CD4-positive, alpha-beta T cell treated with Interleukin-15 for 4 hours (primary cell): Measurements from ENCODE around the gene PRAC2.
"Not testable (repeated sequence)": the region's sequence is repeated elsewhere in the genome, so short reads cannot be mapped to it uniquely, and the experiment has no call there.

Source experiments
- DNase-seq: peaks from one replicate; pipeline ENCODE4 v3.0.0-alpha.2; 2020; ENCODE audit warnings: low spot score

PRAC2 gene

GRCh38 chr17:48722915-48723422, at the start of gene PRAC2:
Gene PRAC2, plus strand, starts transcription at chr17:48723185. Its CDS starts 1,226 bp downstream, at chr17:48724411.
- DNase-seq, result no peak

GRCh38 chr17:48676963-48677558, 45.9 kb upstream of the PRAC2 start:
- DNase-seq, result no peak

DNA sequence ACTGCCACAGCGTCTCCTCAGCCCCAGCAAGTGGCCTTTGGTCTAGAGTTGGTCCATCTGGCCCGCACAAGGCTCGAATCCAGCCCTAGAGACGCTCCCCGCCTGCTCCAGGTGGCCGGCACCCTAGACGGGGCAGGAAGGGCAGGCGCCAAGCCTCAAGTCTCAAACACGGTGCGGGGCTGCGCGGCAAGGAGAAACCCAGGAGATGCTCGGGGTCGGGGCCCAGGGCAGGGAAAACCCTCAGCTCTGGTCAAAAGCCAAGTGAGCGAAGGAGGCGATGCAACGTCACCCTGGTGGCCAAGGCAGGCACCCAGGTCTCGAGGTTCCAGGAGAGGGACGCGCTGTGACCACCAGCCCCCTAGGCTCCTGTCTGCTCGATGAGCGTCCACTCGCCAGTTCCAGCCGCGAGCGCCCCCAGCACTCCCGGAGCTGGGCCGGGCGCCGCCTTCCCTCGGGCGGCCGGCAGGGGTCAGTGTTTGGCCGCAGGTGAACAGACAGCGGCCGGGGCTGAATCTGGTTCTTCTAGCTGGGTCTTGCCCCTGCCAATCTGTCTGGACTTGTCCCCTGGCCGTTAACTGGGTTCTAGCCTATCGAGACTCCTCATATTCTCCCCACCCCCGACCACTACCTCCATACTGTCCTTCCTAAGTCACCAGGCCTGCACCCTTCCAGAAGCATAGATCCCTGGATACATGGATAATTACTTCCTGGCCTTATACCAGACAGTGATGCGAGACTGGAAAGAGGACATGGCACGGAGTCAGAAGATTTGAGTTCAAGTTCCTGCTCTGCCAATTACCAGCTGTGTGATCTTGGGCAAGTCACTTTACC, 44.6 kb upstream of the PRAC2 start:
- peak; percentile 67 for DNase-seq

DNA sequence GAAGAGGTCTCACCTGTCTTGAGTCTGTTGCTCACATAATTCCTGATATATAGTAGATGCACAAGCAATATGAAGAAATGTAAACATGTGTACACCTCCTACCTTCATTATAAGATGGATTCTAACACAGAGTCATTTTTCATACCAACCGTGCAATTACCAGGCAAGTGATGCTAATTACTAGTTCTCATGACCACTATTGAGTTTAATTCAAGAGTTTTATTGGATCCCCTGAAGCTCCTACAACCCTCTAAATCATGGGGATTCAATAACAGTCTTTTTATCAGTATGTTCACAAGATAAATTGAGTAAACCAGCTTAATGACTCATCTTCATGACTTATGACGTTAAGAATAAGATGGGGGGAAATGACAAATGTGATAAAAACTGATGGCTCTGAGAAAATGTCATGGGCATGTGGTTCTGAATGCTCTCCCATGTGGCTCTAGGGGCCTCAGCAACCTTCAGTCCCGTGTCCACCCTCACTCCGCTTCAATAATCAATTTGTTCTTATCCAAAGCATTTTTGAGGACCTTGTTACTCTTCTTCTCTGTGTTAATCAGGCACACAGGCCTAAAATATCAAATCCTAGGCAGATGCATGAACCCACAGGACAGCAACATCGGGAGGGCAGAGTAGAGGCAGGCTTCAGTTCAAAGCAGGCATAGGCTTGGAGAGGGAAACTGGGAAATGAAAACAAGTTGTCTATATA, 43.4 kb upstream of the PRAC2 start:
- DNase-seq, result no peak

DNA sequence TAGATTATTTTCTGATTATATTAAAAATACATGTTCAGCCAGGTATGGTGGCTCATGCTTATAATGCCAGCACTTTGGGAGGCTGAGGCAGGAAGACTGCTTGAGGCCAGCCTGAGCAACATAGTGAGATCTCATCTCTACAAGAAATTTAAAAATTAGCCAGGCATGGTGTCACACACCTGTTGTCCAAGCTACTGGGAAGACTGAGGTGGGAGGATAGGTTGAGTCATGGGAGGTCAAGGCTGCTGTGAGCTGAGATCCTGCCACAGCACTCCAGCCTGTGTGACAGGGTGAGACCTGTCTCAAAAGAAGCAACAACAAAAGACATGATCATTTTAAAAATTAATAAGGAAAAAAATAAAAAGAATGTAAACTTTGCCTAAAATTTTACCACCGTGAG, 41.4 kb upstream of the PRAC2 start:
- no peak for DNase-seq

DNA sequence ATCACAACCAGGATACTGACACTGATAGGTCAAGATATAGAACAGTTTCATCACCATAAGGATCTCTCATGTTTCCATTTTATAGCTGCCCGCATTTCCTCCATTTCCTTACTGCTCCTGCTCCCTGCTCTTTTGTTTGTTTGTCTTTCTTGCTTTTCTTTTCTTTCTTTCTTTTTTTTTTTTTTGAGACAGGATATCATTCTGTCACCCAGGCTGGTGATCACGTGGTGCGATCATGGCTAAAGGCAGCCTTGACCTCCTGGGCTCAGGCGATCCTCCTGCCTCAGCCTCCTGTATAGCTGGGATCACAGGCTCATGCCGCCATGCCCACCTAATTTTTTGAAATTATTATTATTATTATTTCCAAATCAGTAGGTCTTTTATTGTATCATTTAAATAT, 32.3 kb upstream of the PRAC2 start:
- no peak for DNase-seq

DNA sequence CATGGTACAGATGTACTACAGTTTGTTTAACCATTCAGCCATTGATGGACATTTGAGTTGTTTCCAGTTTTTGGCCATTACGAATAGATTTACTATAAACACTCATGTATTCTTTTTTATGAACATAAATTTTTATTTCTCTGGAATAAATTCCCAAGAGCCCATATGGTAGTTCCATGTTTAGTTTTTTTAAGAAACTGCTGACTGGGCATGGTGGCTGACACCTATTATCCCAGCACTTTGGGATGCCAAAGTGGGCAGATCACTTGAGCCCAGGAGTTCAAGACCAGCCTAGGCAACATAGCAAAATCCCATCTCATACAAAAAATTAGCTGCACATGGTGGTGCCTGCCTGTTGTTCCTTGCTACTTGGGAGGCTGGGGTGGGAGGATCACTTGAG, 30.9 kb upstream of the PRAC2 start:
- no peak for DNase-seq

- no peak for DNase-seq
Observed at GRCh38 chr17:48693178-48693577, 29.8 kb upstream of the PRAC2 start.

GRCh38 chr17:48701864-48702532, 21.0 kb upstream of the PRAC2 start:
- no peak for DNase-seq

DNA sequence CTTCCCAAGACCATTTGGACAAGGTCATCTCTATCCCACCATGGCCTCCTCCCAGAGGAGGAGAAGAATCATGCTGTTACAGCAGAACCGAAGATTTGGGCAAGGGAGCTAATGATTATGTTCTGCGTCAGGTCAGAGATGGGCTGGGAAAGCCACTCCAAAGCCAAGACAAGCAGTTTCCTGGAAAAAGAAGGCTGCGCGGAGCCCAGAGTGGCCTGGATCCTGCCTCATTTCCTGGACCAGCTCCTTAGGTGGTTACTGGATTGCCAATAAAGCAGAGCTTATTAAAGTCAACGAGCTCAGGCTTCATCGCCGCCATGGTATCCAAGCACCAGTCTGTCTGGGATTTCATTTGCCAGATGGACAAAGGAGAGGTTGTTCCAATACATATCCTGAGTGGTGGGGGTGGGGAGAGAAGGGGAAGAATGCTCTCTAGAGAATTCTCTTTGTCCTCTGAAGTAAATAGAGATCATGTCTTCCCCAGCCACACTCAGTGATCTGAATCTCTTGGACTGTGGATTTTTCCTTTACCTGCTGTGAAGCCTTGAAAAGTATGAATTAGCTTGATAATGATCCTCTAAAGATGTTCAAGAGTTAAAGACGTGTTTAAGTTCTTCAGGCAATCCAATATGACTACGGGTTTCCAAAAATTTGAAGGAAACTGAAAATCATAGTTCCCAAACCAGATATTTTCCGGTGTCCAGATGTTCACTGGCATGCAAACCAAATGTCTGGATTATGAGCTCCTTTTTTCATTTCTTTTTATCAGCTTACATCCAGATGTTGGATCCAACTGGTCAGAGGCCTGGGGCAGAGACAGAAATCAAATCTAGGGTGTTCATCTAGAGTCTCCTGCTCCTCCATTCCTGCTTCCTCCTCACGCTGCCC, 18.4 kb upstream of the PRAC2 start:
- DNase-seq, result no peak

- no peak for DNase-seq
Observed at GRCh38 chr17:48711128-48711527, 11.9 kb upstream of the PRAC2 start.

DNA sequence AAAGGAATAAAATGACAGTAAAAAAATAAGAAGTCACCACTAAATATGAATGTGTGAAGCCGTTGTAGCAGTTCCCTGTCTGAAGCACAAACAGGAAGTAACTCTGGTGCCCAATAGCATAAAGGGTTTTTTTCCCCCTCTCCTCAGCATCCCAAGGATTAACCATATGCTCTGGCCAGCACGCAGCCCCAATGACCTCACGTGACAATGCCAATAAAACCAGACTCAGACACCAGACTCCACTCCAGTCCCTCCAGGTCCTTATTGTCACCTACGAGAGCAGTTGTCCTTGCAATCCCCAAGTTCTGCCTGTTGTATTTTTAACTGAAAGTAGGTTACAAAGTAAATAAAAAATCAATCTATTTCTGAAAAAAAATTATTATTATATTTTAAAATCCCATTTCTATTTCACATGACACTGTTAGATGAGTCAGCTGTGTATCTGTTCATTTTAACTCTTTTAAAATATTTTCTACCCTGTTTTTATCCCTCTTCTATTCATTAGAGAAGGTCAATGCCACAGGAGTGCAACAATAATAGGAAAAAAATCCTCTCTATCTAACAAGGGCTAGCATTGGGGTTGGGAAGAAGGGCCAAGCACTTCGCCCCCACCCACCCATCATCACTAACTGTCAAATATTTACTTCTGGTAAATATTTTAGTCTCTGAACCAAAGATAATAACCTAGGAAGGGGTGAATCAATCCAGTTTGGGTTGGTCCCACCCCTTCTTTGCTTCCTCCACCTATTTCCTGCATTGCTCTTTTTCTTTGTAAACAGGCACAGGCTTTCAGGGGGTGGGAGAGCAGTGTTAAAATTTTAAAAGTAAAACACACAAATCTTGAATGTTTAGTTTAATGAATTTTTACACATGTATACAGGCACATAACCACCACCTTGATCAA, 7.2 kb upstream of the PRAC2 start:
- DNase-seq, result no peak

GRCh38 chr17:48716549-48716948, 6.4 kb upstream of the PRAC2 start:
- not testable (repeated sequence) for DNase-seq

DNA sequence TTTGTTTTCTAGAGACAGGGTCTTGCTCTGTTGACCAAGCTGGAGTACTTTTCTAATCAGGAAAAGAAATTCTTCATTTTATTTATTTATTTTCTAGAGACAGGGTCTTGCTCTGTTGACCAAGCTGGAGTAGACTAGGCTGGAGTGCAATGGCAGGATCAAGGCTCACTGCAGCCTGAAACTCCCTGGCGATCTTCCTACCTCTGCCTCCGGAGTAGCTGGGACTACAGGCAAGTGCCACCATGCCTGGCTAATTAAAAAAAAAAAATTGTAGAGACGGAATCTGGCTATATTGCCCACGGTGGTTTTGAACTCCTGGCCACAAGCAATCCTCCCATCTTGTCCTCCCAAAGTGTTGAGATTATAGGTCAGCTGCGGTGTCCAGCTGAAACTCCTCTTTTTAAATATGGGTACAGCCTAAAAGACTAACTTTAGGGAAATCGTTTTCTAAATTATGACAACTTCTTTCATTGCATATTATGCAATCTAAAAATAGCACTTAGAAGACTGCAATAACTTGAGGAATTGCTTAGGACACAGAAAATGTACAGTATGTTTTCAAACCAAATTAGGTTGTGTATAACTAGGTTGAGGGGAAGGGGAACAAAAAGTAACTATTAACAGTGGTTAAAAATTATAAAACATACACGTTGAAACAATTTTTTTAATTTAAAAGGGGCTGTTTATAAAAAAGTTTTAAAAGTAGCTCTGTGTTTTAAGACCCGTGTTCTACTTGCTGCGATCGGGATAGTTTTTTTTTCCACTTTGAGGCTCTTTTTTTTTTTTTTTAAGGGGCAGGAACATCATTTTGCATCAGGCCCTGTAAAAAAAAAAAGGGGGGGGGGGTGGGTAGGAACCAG, 5.4 kb upstream of the PRAC2 start:
- no peak for DNase-seq

GRCh38 chr17:48718227-48718760, 4.7 kb upstream of the PRAC2 start:
- no peak for DNase-seq

DNA sequence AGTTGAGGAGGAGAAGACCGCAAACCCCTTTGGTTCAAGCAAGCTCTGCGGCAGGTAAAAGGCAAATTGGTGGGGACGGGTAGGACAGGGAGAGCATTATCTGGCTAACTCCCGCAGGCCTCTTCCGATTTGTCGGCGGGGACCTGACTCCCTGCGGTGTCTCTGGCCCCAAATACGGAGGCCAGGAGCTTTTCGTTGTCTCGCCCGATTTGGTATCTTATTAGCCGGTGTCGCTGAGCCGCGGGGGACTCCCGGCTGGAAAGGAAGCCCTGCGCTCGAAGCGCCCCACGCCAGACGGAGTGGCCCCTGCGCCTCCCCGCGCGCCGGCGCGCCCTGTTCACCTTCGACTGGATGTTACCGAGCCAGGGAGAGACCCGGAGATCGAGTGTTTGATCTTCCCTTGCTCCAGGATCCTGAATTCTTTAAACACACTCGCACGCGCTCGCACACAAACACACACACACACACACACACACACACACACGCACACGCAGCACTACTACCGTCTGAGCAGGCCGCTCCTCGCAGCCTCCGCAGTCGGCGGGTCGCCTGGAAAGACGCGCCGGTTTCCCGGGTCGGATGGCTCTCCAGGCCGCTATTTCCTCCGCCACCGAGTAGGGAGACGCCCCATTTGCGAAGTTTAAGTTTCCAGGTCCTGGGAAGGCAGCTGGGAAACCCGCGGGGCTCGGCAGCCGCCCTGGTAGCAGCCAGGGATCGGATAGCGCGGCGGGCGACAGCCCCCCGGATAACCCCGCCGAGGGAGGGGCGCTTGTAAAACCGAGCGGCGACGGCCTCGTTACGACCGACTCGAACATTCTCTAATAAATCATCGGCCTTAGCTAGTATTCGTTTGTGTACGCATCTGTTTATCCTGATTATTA, 4.0 kb upstream of the PRAC2 start:
- no peak for DNase-seq

DNA sequence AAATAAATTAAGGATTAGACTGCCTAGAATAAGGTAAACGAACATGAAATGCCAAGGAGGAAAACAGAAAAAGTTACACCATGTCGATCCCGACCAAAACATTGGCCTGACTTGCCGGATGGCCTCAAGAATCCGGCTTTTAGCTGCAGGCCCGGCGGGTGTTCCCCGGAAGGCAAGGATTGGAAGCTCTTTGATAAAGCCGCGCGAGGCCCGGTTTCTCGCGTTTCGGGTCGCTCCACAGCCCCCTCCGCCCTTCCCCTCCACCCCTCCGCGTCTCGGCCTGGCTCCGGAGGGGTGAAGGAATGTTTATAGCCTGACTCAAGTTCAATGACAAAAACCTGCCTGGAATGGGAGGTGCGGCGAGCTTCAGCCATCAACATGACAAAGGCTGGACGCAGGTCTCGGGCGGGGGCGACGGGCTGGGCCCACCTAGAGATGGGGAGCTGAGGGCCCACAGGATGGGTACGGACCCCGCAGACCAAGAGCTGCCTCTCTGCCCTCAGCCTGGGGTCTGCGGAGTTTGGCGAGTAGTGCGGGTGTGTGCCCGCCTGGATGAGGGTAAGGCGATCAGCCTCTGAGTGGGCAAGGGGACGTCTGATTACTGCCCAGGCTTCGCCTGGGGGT, 3.2 kb upstream of the PRAC2 start:
- DNase-seq, result no peak
